ENCODE data around the gene MOBP.
"Not testable (repeated sequence)": the region's sequence is repeated elsewhere in the genome, so short reads cannot be mapped to it uniquely, and the experiment has no call there.

The MOBP gene

GRCh38 chr3:39458579-39458978 is 8.9 kb upstream of the MOBP start:
- H3K36me3 ChIP-seq (ENCODE audit: control insufficient read depth in 4 of 4, insufficient read depth in 4 of 4, low read length in 3 of 4); H3K9me3 ChIP-seq (ENCODE audit: control extremely low read depth in 1 of 5, control insufficient read depth in 4 of 5, insufficient read depth in 2 of 5, low read depth in 1 of 5, low read length in 4 of 5); H3K4me3 ChIP-seq (ENCODE audit: control insufficient read depth in 1 of 7, extremely low read depth in 1 of 7, insufficient read depth in 4 of 7, low read depth in 2 of 7, low read length in 6 of 7); H3K27me3 ChIP-seq (replicated peaks in 2 of 5; ENCODE audit: control insufficient read depth in 4 of 5, insufficient read depth in 5 of 5, low read length in 4 of 5); POLR2A ChIA-PET; H3K4me1 ChIP-seq (ENCODE audit: control extremely low read depth in 1 of 4, control insufficient read depth in 4 of 4, insufficient read depth in 4 of 4, low read length in 3 of 4); H3K27ac ChIP-seq (ENCODE audit: insufficient read depth in 1 of 2, low read depth in 1 of 2, low read length in 2 of 2, poor library complexity in 1 of 2, severe bottlenecking in 2 of 2); DNase-seq; CTCF ChIA-PET: not testable (repeated sequence)
- 75% methylated on average over 4 of the region's 5 CpGs for WGBS (ENCODE audit: insufficient coverage)

DNA sequence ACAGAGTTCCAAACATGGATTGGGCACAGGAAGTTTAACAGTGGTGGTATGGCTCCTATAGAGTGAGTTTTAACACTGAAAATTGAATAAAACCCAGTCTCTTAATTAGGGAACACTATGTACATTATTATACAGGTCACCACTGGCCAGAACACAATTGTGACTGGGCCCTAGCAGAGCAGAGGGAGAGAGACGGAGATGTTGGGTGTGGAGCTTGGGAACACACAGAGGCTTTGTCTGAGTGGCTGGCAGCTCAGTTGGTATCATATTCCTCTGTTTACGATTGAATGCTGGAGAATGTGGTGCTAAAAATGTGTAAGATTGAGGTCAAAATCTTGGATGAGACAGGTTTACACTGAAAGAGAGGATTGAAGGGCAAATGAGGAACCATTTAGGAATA is 6.8 kb upstream of the MOBP start:
- Histone ChIP-seq H3K27ac (ENCODE audit: insufficient read depth in 1 of 2, low read depth in 1 of 2, low read length in 2 of 2, poor library complexity in 1 of 2, severe bottlenecking in 2 of 2) (no peak overlapping the region), H3K27me3 (replicated peaks in 2 of 5; ENCODE audit: control insufficient read depth in 4 of 5, insufficient read depth in 5 of 5, low read length in 4 of 5) (peaks cover 0 to 2% (median 0%) of the 10 kb centered on the region in 5 experiments), H3K36me3 (ENCODE audit: control insufficient read depth in 4 of 4, insufficient read depth in 4 of 4, low read length in 3 of 4) (no peaks in the 10 kb centered on the region), H3K9me3 (ENCODE audit: control extremely low read depth in 1 of 5, control insufficient read depth in 4 of 5, insufficient read depth in 2 of 5, low read depth in 1 of 5, low read length in 4 of 5) (no peaks in the 10 kb centered on the region), H3K4me1 (ENCODE audit: control extremely low read depth in 1 of 4, control insufficient read depth in 4 of 4, insufficient read depth in 4 of 4, low read length in 3 of 4) (no peaks in the 10 kb centered on the region), H3K4me3 (ENCODE audit: control insufficient read depth in 1 of 7, extremely low read depth in 1 of 7, insufficient read depth in 4 of 7, low read depth in 2 of 7, low read length in 6 of 7) (no peak overlapping the region)
- POLR2A ChIA-PET: no interaction called here
- WGBS (ENCODE audit: insufficient coverage): 100% methylated on average over 1 of the region's 2 CpGs
- no peak for DNase-seq
- CTCF ChIA-PET: interaction anchor here (1.0 to 2.1 kb wide), 2 partner anchors 13 to 718 kb away, joined by 3 to 9 read pairs; no protein-coding TSS in a partner anchor

- Histone ChIP-seq H3K4me1 (ENCODE audit: control extremely low read depth in 1 of 4, control insufficient read depth in 4 of 4, insufficient read depth in 4 of 4, low read length in 3 of 4) (no peaks in the 10 kb centered on the region), H3K9me3 (ENCODE audit: control extremely low read depth in 1 of 5, control insufficient read depth in 4 of 5, insufficient read depth in 2 of 5, low read depth in 1 of 5, low read length in 4 of 5) (no peaks in the 10 kb centered on the region), H3K36me3 (ENCODE audit: control insufficient read depth in 4 of 4, insufficient read depth in 4 of 4, low read length in 3 of 4) (no peaks in the 10 kb centered on the region), H3K27ac (ENCODE audit: insufficient read depth in 1 of 2, low read depth in 1 of 2, low read length in 2 of 2, poor library complexity in 1 of 2, severe bottlenecking in 2 of 2) (no peak overlapping the region), H3K4me3 (ENCODE audit: control insufficient read depth in 1 of 7, extremely low read depth in 1 of 7, insufficient read depth in 4 of 7, low read depth in 2 of 7, low read length in 6 of 7) (no peak overlapping the region), H3K27me3 (replicated peaks in 2 of 5; ENCODE audit: control insufficient read depth in 4 of 5, insufficient read depth in 5 of 5, low read length in 4 of 5) (peaks cover 0 to 2% (median 0%) of the 10 kb centered on the region in 5 experiments)
- WGBS (ENCODE audit: insufficient coverage): no CpG with 5 or more reads among the region's 1 CpG
- CTCF ChIA-PET: no interaction called here
- POLR2A ChIA-PET: no interaction called here
- no peak for DNase-seq
Observed at GRCh38 chr3:39463269-39463668, 4.2 kb upstream of the MOBP start.

GRCh38 chr3:39466988-39467387 is 492 bp upstream of the MOBP start:
- Histone ChIP-seq H3K4me3 (ENCODE audit: control insufficient read depth in 1 of 7, extremely low read depth in 1 of 7, insufficient read depth in 4 of 7, low read depth in 2 of 7, low read length in 6 of 7) (no peak overlapping the region), H3K9me3 (ENCODE audit: control extremely low read depth in 1 of 5, control insufficient read depth in 4 of 5, insufficient read depth in 2 of 5, low read depth in 1 of 5, low read length in 4 of 5) (no peaks in the 10 kb centered on the region), H3K27me3 (replicated peaks in 2 of 5; ENCODE audit: control insufficient read depth in 4 of 5, insufficient read depth in 5 of 5, low read length in 4 of 5) (peaks cover 0 to 2% (median 0%) of the 10 kb centered on the region in 5 experiments), H3K27ac (ENCODE audit: insufficient read depth in 1 of 2, low read depth in 1 of 2, low read length in 2 of 2, poor library complexity in 1 of 2, severe bottlenecking in 2 of 2) (no peak overlapping the region), H3K36me3 (ENCODE audit: control insufficient read depth in 4 of 4, insufficient read depth in 4 of 4, low read length in 3 of 4) (no peaks in the 10 kb centered on the region), H3K4me1 (ENCODE audit: control extremely low read depth in 1 of 4, control insufficient read depth in 4 of 4, insufficient read depth in 4 of 4, low read length in 3 of 4) (no peaks in the 10 kb centered on the region)
- POLR2A ChIA-PET: no interaction called here
- 100% methylated on average over 2 of the region's 3 CpGs for WGBS (ENCODE audit: insufficient coverage)
- CTCF ChIA-PET: no interaction called here
- DNase-seq: no peak

GRCh38 chr3:39468108-39468436 is 592 bp downstream of the MOBP start:
- 100% methylated on average over 2 of the region's 4 CpGs for WGBS (ENCODE audit: insufficient coverage)
- POLR2A ChIA-PET: no interaction called here
- Histone ChIP-seq H3K4me3 (ENCODE audit: control insufficient read depth in 1 of 7, extremely low read depth in 1 of 7, insufficient read depth in 4 of 7, low read depth in 2 of 7, low read length in 6 of 7) (no peak overlapping the region), H3K27ac (ENCODE audit: insufficient read depth in 1 of 2, low read depth in 1 of 2, low read length in 2 of 2, poor library complexity in 1 of 2, severe bottlenecking in 2 of 2) (no peak overlapping the region), H3K27me3 (replicated peaks in 2 of 5; ENCODE audit: control insufficient read depth in 4 of 5, insufficient read depth in 5 of 5, low read length in 4 of 5) (no peaks in the 10 kb centered on the region), H3K4me1 (ENCODE audit: control extremely low read depth in 1 of 4, control insufficient read depth in 4 of 4, insufficient read depth in 4 of 4, low read length in 3 of 4) (no peaks in the 10 kb centered on the region), H3K36me3 (ENCODE audit: control insufficient read depth in 4 of 4, insufficient read depth in 4 of 4, low read length in 3 of 4) (no peaks in the 10 kb centered on the region), H3K9me3 (ENCODE audit: control extremely low read depth in 1 of 5, control insufficient read depth in 4 of 5, insufficient read depth in 2 of 5, low read depth in 1 of 5, low read length in 4 of 5) (no peaks in the 10 kb centered on the region)
- DNase-seq: no peak
- CTCF ChIA-PET: no interaction called here

DNA sequence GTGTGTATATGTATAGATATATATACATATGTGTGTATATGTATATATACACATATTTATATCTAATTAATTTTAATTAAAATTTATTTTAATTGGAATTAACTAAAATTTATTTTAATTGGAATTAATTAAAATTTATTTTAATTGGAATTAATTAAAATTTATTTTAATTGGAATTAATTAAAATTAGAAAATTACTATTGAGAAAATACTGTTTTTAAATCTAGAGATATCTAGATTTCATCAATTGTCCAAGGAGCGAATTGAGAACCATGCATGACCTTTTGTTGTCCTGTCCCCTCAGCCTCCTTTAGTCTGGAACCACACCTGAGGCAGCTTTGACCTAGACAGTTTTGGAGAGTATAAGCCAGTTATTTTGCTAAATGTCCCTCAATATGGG is 1.8 kb downstream of the MOBP start:
- H3K4me1 ChIP-seq (ENCODE audit: control extremely low read depth in 1 of 4, control insufficient read depth in 4 of 4, insufficient read depth in 4 of 4, low read length in 3 of 4): no peaks in the 10 kb centered on the region
- H3K27me3 ChIP-seq (replicated peaks in 2 of 5; ENCODE audit: control insufficient read depth in 4 of 5, insufficient read depth in 5 of 5, low read length in 4 of 5): peaks cover 0 to 3% (median 0%) of the 10 kb centered on the region in 5 experiments
- H3K27ac ChIP-seq (ENCODE audit: insufficient read depth in 1 of 2, low read depth in 1 of 2, low read length in 2 of 2, poor library complexity in 1 of 2, severe bottlenecking in 2 of 2): no peak overlapping the region
- H3K36me3 ChIP-seq (ENCODE audit: control insufficient read depth in 4 of 4, insufficient read depth in 4 of 4, low read length in 3 of 4): no peaks in the 10 kb centered on the region
- DNase-seq: no peak
- WGBS (ENCODE audit: insufficient coverage): no CpG with 5 or more reads among the region's 1 CpG
- no peaks in the 10 kb centered on the region for H3K9me3 ChIP-seq (ENCODE audit: control extremely low read depth in 1 of 5, control insufficient read depth in 4 of 5, insufficient read depth in 2 of 5, low read depth in 1 of 5, low read length in 4 of 5)
- ChIA-PET CTCF (no interaction called here), POLR2A (no interaction called here)
- H3K4me3 ChIP-seq (ENCODE audit: control insufficient read depth in 1 of 7, extremely low read depth in 1 of 7, insufficient read depth in 4 of 7, low read depth in 2 of 7, low read length in 6 of 7): no peak overlapping the region

DNA sequence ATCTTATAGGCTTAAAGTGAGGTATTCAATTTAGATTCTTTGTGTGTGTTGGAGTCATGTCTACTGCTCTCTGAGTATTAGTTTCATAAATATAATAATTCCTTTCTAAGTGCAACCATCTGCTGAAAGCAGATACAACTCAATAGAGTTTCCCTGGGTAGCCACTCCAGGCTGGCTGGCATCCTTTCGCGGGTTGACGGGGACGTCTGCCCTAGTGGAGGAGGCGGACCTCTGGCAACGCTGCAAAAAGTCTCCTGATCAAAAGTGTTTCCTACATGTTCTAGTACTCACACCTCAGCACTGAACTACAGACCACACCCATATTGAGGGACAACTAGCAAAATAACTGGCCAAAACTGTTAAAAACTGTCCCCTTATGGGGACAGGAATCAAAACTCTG is 2.5 kb downstream of the MOBP start:
- H3K36me3 ChIP-seq (ENCODE audit: control insufficient read depth in 4 of 4, insufficient read depth in 4 of 4, low read length in 3 of 4): no peaks in the 10 kb centered on the region
- no peaks in the 10 kb centered on the region for H3K9me3 ChIP-seq (ENCODE audit: control extremely low read depth in 1 of 5, control insufficient read depth in 4 of 5, insufficient read depth in 2 of 5, low read depth in 1 of 5, low read length in 4 of 5)
- ChIA-PET CTCF (interaction anchor here (1.2 to 1.9 kb wide), 2 partner anchors 20 to 22 kb away, joined by 3 to 6 read pairs; no protein-coding TSS in a partner anchor), POLR2A (no interaction called here)
- peaks cover 0 to 3% (median 0%) of the 10 kb centered on the region in 5 experiments for H3K27me3 ChIP-seq (replicated peaks in 2 of 5; ENCODE audit: control insufficient read depth in 4 of 5, insufficient read depth in 5 of 5, low read length in 4 of 5)
- no peak for DNase-seq
- 80% methylated on average over 2 of the region's 6 CpGs for WGBS (ENCODE audit: insufficient coverage)
- H3K27ac ChIP-seq (ENCODE audit: insufficient read depth in 1 of 2, low read depth in 1 of 2, low read length in 2 of 2, poor library complexity in 1 of 2, severe bottlenecking in 2 of 2): no peak overlapping the region
- no peak overlapping the region for H3K4me3 ChIP-seq (ENCODE audit: control insufficient read depth in 1 of 7, extremely low read depth in 1 of 7, insufficient read depth in 4 of 7, low read depth in 2 of 7, low read length in 6 of 7)
- H3K4me1 ChIP-seq (ENCODE audit: control extremely low read depth in 1 of 4, control insufficient read depth in 4 of 4, insufficient read depth in 4 of 4, low read length in 3 of 4): no peaks in the 10 kb centered on the region
